Measurements from ENCODE around the gene CSTB. TPM values are rescaled to one million over a fixed set of nuclear protein-coding genes. Genes with fewer than 3 reads are reported as not detected.

Gene CSTB
- total RNA-seq, 1 experiment from 2014 or later, result 36.1 TPM

- H3K27ac Mint-ChIP-seq, result peak overlapping the region; percentile 13; the same call in 1 of the 2 replicates
- DNase-seq (ENCODE audit: low spot score), result no peak
- H3K9me3 Mint-ChIP-seq, result peaks cover 7% of the 10 kb centered on the region
- no peak for TF ChIP-seq PRDM15 (CRISPR knock-in tag; IDR thresholded peaks at IDR 0.05)
- TF ChIP-seq TP53 (CRISPR knock-in tag; IDR thresholded peaks at IDR 0.05), result no peak
- TF ChIP-seq EMX1 (CRISPR knock-in tag; IDR thresholded peaks at IDR 0.05), result no peak
- TF ChIP-seq ERG (CRISPR knock-in tag; IDR thresholded peaks at IDR 0.05), result no peak
- TF ChIP-seq ZNF263 (CRISPR knock-in tag; IDR thresholded peaks at IDR 0.05; ENCODE audit: low read depth), result no peak
- TF ChIP-seq ZNF121 (CRISPR knock-in tag; IDR thresholded peaks at IDR 0.05), result no peak
- TF ChIP-seq, protein P1, sequence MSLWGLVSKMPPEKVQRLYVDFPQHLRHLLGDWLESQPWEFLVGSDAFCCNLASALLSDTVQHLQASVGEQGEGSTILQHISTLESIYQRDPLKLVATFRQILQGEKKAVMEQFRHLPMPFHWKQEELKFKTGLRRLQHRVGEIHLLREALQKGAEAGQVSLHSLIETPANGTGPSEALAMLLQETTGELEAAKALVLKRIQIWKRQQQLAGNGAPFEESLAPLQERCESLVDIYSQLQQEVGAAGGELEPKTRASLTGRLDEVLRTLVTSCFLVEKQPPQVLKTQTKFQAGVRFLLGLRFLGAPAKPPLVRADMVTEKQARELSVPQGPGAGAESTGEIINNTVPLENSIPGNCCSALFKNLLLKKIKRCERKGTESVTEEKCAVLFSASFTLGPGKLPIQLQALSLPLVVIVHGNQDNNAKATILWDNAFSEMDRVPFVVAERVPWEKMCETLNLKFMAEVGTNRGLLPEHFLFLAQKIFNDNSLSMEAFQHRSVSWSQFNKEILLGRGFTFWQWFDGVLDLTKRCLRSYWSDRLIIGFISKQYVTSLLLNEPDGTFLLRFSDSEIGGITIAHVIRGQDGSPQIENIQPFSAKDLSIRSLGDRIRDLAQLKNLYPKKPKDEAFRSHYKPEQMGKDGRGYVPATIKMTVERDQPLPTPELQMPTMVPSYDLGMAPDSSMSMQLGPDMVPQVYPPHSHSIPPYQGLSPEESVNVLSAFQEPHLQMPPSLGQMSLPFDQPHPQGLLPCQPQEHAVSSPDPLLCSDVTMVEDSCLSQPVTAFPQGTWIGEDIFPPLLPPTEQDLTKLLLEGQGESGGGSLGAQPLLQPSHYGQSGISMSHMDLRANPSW (CRISPR knock-in tag; conservative IDR thresholded peaks at IDR 0.05; ENCODE audit: low read depth), result no peak
- no peak for TF ChIP-seq USF2 (CRISPR knock-in tag; IDR thresholded peaks at IDR 0.05)
- no peak for TF ChIP-seq ZBTB21 (CRISPR knock-in tag; IDR thresholded peaks at IDR 0.05; ENCODE audit: borderline replicate concordance)
- no peak for TF ChIP-seq ZNF423 (CRISPR knock-in tag; IDR thresholded peaks at IDR 0.05)
- TF ChIP-seq ETV6 (CRISPR knock-in tag; IDR thresholded peaks at IDR 0.05), result no peak
- no peak for TF ChIP-seq NR1H2 (CRISPR knock-in tag; IDR thresholded peaks at IDR 0.05)
- TF ChIP-seq CBFB (CRISPR knock-in tag; IDR thresholded peaks at IDR 0.05; ENCODE audit: low read depth), result no peak
- no peak for TF ChIP-seq MYBL2 (CRISPR knock-in tag; IDR thresholded peaks at IDR 0.05)
- TF ChIP-seq, protein P2, sequence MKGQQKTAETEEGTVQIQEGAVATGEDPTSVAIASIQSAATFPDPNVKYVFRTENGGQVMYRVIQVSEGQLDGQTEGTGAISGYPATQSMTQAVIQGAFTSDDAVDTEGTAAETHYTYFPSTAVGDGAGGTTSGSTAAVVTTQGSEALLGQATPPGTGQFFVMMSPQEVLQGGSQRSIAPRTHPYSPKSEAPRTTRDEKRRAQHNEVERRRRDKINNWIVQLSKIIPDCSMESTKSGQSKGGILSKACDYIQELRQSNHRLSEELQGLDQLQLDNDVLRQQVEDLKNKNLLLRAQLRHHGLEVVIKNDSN (CRISPR knock-in tag; IDR thresholded peaks at IDR 0.05), result no peak
- no peak for TF ChIP-seq ATF1 (CRISPR knock-in tag; IDR thresholded peaks at IDR 0.05)
- TF ChIP-seq GTF2I (CRISPR knock-in tag; conservative IDR thresholded peaks at IDR 0.05), result no peak
- no peak for TF ChIP-seq CREB1 (CRISPR knock-in tag; IDR thresholded peaks at IDR 0.05)
- ChIA-PET POLR2A (no interaction called here), CTCF (interaction anchor here (0.7 to 4.0 kb wide), 3 partner anchors 7 to 121 kb away, joined by 3 to 40 read pairs (median 7); no protein-coding TSS in a partner anchor)
- peaks cover 14% of the 10 kb centered on the region; the same call in 1 of the 2 replicates for H3K36me3 Mint-ChIP-seq
- no peak for ATAC-seq
- no peak overlapping the region for H3K4me3 Mint-ChIP-seq
- no peaks in the 10 kb centered on the region for H3K27me3 Mint-ChIP-seq (ENCODE audit: low read depth)
- H3K4me1 Mint-ChIP-seq, result peaks cover 10% of the 10 kb centered on the region
Observed at GRCh38 chr21:43818685-43819084, 42.6 kb upstream of the CSTB start.

Data from WTC11 (cell line).